Smooth muscle cell (in vitro differentiated cells): ENCODE data around the gene LAMTOR2. TPM values are rescaled to one million over a fixed set of nuclear protein-coding genes. Genes with fewer than 3 reads are reported as not detected.

Source experiments
- DNase-seq: peaks from one replicate; lab custom pipeline; 2025; ENCODE audit not compliant: unreplicated experiment; lab: John Stamatoyannopoulos, UW
- H2AFZ ChIP-seq: fragments of 200-600 bp; sonication (generic); 2 replicates; pipeline ENCODE4 v1.6.0; 2016; ENCODE audit warnings: antibody characterized with exemption, low read depth, mild to moderate bottlenecking
- H3F3A ChIP-seq: fragments of 200-600 bp; sonication (generic); 2 replicates; pipeline ENCODE4 v1.6.0; 2017; ENCODE audit warnings: antibody characterized with exemption, low read depth
- H3K27ac ChIP-seq: fragments of 200-600 bp; sonication (generic); 2 replicates; pipeline ENCODE4 v1.5.1; 2016; ENCODE audit warnings: low read depth, mild to moderate bottlenecking
- H3K27me3 ChIP-seq: fragments of 200-600 bp; sonication (generic); 2 replicates; pipeline ENCODE4 v1.6.1; 2016; ENCODE audit warnings: low read depth, mild to moderate bottlenecking
- H3K36me3 ChIP-seq: fragments of 200-600 bp; sonication (generic); 2 replicates; pipeline ENCODE4 v1.5.1; 2016; ENCODE audit warnings: low read depth
- H3K4me1 ChIP-seq: fragments of 200-600 bp; sonication (generic); 2 replicates; pipeline ENCODE4 v1.5.1; 2016; ENCODE audit warnings: low read depth
- H3K4me2 ChIP-seq: fragments of 200-600 bp; sonication (generic); 2 replicates; pipeline ENCODE4 v1.6.0; 2016; ENCODE audit warnings: mild to moderate bottlenecking
- H3K4me3 ChIP-seq: fragments of 200-600 bp; sonication (generic); 2 replicates; pipeline ENCODE4 v1.5.1; 2016; ENCODE audit warnings: mild to moderate bottlenecking
- H3K79me2 ChIP-seq: fragments of 200-600 bp; sonication (generic); 2 replicates; pipeline ENCODE4 v1.6.0; 2016; ENCODE audit warnings: low read depth, mild to moderate bottlenecking
- H3K9ac ChIP-seq: fragments of 200-600 bp; sonication (generic); 2 replicates; pipeline ENCODE4 v1.6.0; 2016; ENCODE audit warnings: low read depth
- H3K9me3 ChIP-seq: fragments of 200-600 bp; sonication (generic); replicated peaks from 2 replicates; pipeline ENCODE4 v1.5.1; 2016; ENCODE audit warnings: low read depth
- H4K20me1 ChIP-seq: fragments of 200-600 bp; sonication (generic); 2 replicates; pipeline ENCODE4 v1.6.0; 2016; ENCODE audit warnings: low read depth
- CTCF ChIP-seq: fragments of 200-600 bp; sonication (generic); IDR thresholded peaks from 2 replicates; pipeline ENCODE4 v1.5.1; 2017; ENCODE audit warnings: borderline replicate concordance, mild to moderate bottlenecking, antibody characterized with exemption; ENCODE audit not compliant: insufficient read depth, poor library complexity, severe bottlenecking
- WGBS: methylation state at CpG from one replicate; pipeline ENCODE4 v1.1.7; 2016; ENCODE audit warnings: low lambda C conversion rate; 5-methylcytosine and 5-hydroxymethylcytosine counted together
- polyA plus RNA-seq: library from polyadenylated mRNA; unstranded; fragments of >200 nt; fragmentation: Nextera tagmentation; extraction: Ambion mirVana; gene quantifications from 2 replicates; pipeline ENCODE4 v1.2.1, GENCODE V29; 2016
- total RNA-seq: library from RNA; depleted of rRNA; stranded (reverse); fragments of >200 nt; gene quantifications from 2 replicates; pipeline ENCODE4 v1.2.3, GENCODE V29; 2014

Gene LAMTOR2
- total and polyA plus RNA-seq, 2 experiments from 2014 or later, result 55.1 to 146 TPM

GRCh38 chr1:156102633-156103511 is 48.3 kb downstream of the LAMTOR2 start:
- TF ChIP-seq CTCF, result no peak
- no peak overlapping the region for H2AFZ ChIP-seq
- no peaks in the 10 kb centered on the region for H3K27me3 ChIP-seq
- H3K79me2 ChIP-seq, result peaks cover 41% of the 10 kb centered on the region
- H3K4me3 ChIP-seq, result no peak overlapping the region
- H4K20me1 ChIP-seq, result no peaks in the 10 kb centered on the region
- H3F3A ChIP-seq, result peaks cover 27% of the 10 kb centered on the region
- peak overlapping the region; percentile 99 for H3K27ac ChIP-seq
- peak overlapping the region; percentile 96 for H3K9ac ChIP-seq
- no peaks in the 10 kb centered on the region for H3K9me3 ChIP-seq
- H3K4me1 ChIP-seq, result peaks cover 52% of the 10 kb centered on the region
- 66% methylated on average over 16 of the region's 16 CpGs for WGBS
- no peak for DNase-seq
- H3K4me2 ChIP-seq, result peak overlapping the region; percentile 81
- no peaks in the 10 kb centered on the region for H3K36me3 ChIP-seq

GRCh38 chr1:156103521-156103947 is 49.0 kb downstream of the LAMTOR2 start:
- H3K4me3 ChIP-seq, result no peak overlapping the region
- no peaks in the 10 kb centered on the region for H3K36me3 ChIP-seq
- peak overlapping the region; percentile 96 for H3K9ac ChIP-seq
- H3K4me1 ChIP-seq, result peaks cover 51% of the 10 kb centered on the region
- 76% methylated on average over 9 of the region's 9 CpGs for WGBS
- peaks cover 24% of the 10 kb centered on the region for H3F3A ChIP-seq
- no peak for DNase-seq
- H3K79me2 ChIP-seq, result peaks cover 45% of the 10 kb centered on the region
- peak overlapping the region; percentile 99 for H3K27ac ChIP-seq
- H3K27me3 ChIP-seq, result no peaks in the 10 kb centered on the region
- no peak overlapping the region for H2AFZ ChIP-seq
- no peak for TF ChIP-seq CTCF
- peak overlapping the region; percentile 81 for H3K4me2 ChIP-seq
- H3K9me3 ChIP-seq, result no peaks in the 10 kb centered on the region
- no peaks in the 10 kb centered on the region for H4K20me1 ChIP-seq

GRCh38 chr1:156104065-156104810 is 49.7 kb downstream of the LAMTOR2 start:
- H3K4me2 ChIP-seq, result peak overlapping the region; percentile 81
- no peak overlapping the region for H2AFZ ChIP-seq
- H3K27ac ChIP-seq, result peak overlapping the region; percentile 99
- no peaks in the 10 kb centered on the region for H3K36me3 ChIP-seq
- H3F3A ChIP-seq, result peaks cover 23% of the 10 kb centered on the region
- no peak overlapping the region for H3K4me3 ChIP-seq
- no peaks in the 10 kb centered on the region for H3K9me3 ChIP-seq
- 38% methylated on average over 15 of the region's 15 CpGs for WGBS
- no peaks in the 10 kb centered on the region for H3K27me3 ChIP-seq
- no peak for TF ChIP-seq CTCF
- no peaks in the 10 kb centered on the region for H4K20me1 ChIP-seq
- DNase-seq, result peak; percentile 89
- H3K79me2 ChIP-seq, result peaks cover 38% of the 10 kb centered on the region
- peaks cover 47% of the 10 kb centered on the region for H3K4me1 ChIP-seq
- peak overlapping the region; percentile 96 for H3K9ac ChIP-seq
